GM12865 (cell line): ENCODE results near the gene FARP2.
A peak's percentile ranks its signal among the peaks of the same experiment; 100 is the strongest.
"Not testable (repeated sequence)": the region's sequence is repeated elsewhere in the genome, so short reads cannot be mapped to it uniquely, and the experiment has no call there.

Experiments
- DNase-seq: peaks from one replicate; pipeline ENCODE4 v3.0.0; 2010; ENCODE audit warnings: low read depth
- H3K4me3 ChIP-seq: 2 replicates; pipeline ENCODE4 v1.5.1; 2011; ENCODE audit warnings: mild to moderate bottlenecking, low read depth, low read length, control low read depth
- TF ChIP-seq, protein P1 (sequence below): IDR thresholded peaks from 2 replicates; pipeline ENCODE4 v1.5.1; 2011; ENCODE audit warnings: low read length, control low read depth, low read depth, inconsistent platforms; ENCODE audit not compliant: insufficient read depth; ENCODE audit errors: missing control alignments

Gene FARP2

DNA sequence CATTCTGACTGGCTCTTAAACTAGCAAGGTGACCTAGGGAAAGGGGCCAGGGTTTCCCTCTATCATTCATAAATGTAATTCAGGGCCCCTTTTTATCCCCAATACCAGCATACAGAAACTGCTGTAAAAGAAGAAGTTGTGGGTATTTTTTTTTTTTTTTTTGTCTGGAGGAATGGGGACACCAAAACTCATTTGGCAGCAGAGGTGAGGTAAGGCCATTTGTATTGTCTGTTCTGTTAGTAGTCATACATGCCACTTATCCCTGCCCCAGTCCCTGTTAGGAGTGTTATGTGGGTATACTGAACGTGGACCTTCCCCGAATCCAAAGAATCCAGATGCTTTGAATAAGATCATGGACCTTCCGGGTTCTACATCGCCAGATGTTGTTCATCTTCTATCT, 38.7 kb upstream of the FARP2 start:
- TF ChIP-seq, protein P1, sequence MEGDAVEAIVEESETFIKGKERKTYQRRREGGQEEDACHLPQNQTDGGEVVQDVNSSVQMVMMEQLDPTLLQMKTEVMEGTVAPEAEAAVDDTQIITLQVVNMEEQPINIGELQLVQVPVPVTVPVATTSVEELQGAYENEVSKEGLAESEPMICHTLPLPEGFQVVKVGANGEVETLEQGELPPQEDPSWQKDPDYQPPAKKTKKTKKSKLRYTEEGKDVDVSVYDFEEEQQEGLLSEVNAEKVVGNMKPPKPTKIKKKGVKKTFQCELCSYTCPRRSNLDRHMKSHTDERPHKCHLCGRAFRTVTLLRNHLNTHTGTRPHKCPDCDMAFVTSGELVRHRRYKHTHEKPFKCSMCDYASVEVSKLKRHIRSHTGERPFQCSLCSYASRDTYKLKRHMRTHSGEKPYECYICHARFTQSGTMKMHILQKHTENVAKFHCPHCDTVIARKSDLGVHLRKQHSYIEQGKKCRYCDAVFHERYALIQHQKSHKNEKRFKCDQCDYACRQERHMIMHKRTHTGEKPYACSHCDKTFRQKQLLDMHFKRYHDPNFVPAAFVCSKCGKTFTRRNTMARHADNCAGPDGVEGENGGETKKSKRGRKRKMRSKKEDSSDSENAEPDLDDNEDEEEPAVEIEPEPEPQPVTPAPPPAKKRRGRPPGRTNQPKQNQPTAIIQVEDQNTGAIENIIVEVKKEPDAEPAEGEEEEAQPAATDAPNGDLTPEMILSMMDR, result no peak
- H3K4me3 ChIP-seq, result peak overlapping the region; percentile 65
- DNase-seq, result no peak

DNA sequence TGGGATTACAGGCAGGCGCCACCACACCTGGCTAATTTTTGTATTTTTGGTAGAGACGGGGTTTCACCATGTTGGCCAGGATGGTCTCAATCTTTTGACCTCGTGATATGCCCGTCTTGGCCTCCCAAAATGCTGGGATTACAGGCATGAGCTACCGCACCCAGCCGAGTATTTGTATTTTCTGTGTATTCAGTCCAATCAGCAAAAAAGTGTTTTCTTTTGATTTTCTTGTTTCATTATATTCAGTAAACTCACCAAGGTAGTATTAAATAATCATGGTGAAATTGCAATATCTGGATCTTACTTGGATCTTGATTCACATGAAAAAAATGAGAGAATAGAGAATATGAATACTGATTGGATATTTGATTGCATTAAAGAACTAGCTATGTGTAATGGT, 37.3 kb upstream of the FARP2 start:
- DNase-seq, H3K4me3 ChIP-seq: not testable (repeated sequence)

DNA sequence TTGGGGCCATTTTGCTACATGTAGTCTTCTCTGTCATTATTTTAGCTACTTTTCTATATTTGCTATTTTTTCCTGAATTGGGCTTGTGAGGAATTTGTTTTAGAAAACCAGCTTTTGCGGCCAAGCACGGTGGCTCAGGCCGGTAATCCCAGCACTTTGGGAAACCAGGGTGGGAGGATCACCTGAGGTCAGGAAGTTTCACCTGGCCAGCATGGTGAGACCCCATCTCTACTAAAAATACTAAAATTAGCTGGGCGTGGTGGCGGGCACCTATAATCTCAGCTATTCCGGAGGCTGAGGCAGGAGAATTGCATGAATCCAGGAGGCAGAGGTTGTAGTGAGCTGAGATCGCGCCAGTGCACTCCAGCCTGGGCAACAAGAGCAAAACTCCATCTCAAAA, 35.7 kb upstream of the FARP2 start:
- H3K4me3 ChIP-seq, result no peak overlapping the region

DNA sequence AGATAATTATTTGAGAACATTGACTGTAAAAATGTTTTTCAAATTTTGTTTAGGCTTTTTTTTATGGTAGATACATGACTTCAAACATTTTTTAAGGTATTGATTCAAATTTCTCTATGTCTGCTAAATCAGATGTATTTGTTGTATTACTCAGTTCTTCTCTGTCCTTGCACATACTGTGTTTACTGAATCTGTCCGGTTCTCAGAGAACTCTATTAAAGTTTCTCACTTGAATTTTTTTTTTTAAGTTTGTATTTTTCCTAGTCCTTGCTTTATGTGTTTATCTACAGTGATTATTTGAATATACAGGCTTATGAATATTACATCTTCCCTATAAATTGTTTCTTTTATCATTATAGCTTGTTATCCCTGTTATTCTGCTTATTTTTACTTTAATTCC, 35.1 kb upstream of the FARP2 start:
- TF ChIP-seq, protein P1, result no peak
- peak overlapping the region; percentile 12; the same call in 1 of the 2 replicates for H3K4me3 ChIP-seq
- no peak for DNase-seq

More for the DNA sequence above, 35.7 kb upstream of the FARP2 start:
- DNase-seq, result no peak
- TF ChIP-seq, protein P1, result no peak

DNA sequence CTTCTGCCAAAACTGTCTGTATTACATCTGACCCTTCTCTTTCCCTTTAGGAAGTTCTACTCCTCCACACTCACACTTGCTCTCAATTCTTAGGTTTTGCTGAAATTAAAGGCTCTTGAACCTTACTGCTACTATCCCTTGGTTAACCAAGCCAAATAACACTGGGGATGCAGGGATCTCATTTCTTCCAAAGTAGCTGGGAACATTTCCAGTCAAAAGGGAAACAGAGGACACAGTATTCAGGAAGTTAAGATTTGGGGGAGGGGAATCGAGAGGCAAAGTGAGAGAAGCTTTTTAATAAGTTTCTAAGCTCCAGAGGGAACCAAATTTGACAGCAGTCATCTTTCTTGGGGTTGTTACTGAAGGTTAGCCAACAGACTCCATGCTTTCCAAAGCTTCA, 34.2 kb upstream of the FARP2 start:
- H3K4me3 ChIP-seq, result no peak overlapping the region
- DNase-seq, result no peak
- TF ChIP-seq, protein P1, result no peak

DNA sequence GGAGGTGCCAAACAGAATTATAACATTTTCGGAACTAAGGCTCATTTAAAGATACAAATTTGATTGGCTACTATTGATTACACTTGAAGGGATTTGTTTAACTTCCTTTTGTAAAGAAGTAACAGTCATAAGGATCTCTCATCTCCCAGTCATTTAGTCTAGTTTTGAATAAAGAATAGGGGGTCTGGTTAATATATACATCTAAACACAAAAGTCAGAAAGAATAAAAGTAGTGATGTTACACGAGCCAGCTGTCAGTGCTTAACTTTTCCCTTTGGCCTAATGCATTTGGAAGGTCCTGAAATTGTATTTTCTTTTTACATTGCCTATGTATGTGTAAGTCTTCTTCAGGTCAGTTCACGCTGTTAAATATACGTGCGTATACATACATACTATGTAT, 32.3 kb upstream of the FARP2 start:
- peak; percentile 29 for DNase-seq
- TF ChIP-seq, protein P1, result no peak
- H3K4me3 ChIP-seq, result peak overlapping the region; percentile 26

DNA sequence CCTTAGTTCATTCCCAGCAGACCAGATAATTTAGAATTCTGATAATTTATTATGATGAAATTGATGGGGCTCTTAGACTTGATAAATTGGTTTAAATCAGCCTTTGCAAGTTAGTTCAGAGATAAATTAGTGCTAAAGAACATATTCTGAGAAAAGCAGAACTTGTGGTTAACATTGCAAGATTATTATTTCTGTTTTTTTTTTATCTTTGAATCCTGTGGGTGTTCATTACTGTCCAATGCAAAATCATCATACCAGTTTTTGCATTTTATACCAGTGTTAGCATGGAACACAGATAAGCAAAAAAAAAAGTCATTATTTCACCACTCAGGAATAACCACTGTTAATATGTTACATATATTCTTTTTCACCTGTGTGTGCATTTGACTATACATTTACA, 31.3 kb upstream of the FARP2 start:
- 0 out of 2 replicates have a peak overlapping the region, but pooled peaks have one; percentile 10 for H3K4me3 ChIP-seq
- TF ChIP-seq, protein P1, result no peak
- DNase-seq, result no peak
